ENCODE data around the gene SLC9A2. TPM values are rescaled to one million over a fixed set of nuclear protein-coding genes. Genes with fewer than 3 reads are reported as not detected.

Gene SLC9A2
- total RNA-seq, 1 donor: not detected

- no peak overlapping the region for H3K4me3 ChIP-seq (ENCODE audit: low read depth, low read length)
- no peak for TF ChIP-seq CTCF (IDR thresholded peaks at IDR 0.05; ENCODE audit: insufficient read depth, low read depth, low read length)
- no peak for DNase-seq (ENCODE audit: low read depth)
These were observed 84.0 kb downstream of the SLC9A2 start for GRCh38 chr2:102703305-102703704.

- H3K4me3 ChIP-seq (ENCODE audit: low read depth, low read length): no peak overlapping the region
- peak; percentile 7 for DNase-seq (ENCODE audit: low read depth)
- peak; percentile 21 for TF ChIP-seq CTCF (IDR thresholded peaks at IDR 0.05; ENCODE audit: insufficient read depth, low read depth, low read length)
These were observed 84.4 kb downstream of the SLC9A2 start for GRCh38 chr2:102703748-102704147.

- no peak for DNase-seq (ENCODE audit: low read depth)
- no peak overlapping the region for H3K4me3 ChIP-seq (ENCODE audit: low read depth, low read length)
- TF ChIP-seq CTCF (IDR thresholded peaks at IDR 0.05; ENCODE audit: insufficient read depth, low read depth, low read length): no peak
These were observed 85.2 kb downstream of the SLC9A2 start for GRCh38 chr2:102704531-102704930.

GRCh38 chr2:102707796-102708695 lies 88.7 kb downstream of the SLC9A2 start:
- no peak overlapping the region for H3K4me3 ChIP-seq (ENCODE audit: low read depth, low read length)
- TF ChIP-seq CTCF (IDR thresholded peaks at IDR 0.05; ENCODE audit: insufficient read depth, low read depth, low read length): no peak
- DNase-seq (ENCODE audit: low read depth): no peak

- H3K4me3 ChIP-seq (ENCODE audit: low read depth, low read length): no peak overlapping the region
- no peak for TF ChIP-seq CTCF (IDR thresholded peaks at IDR 0.05; ENCODE audit: insufficient read depth, low read depth, low read length)
- peak; percentile 12 for DNase-seq (ENCODE audit: low read depth)
These were observed 89.7 kb downstream of the SLC9A2 start for GRCh38 chr2:102708847-102709559.

- peak; percentile 28 for DNase-seq (ENCODE audit: low read depth)
- no peak for TF ChIP-seq CTCF (IDR thresholded peaks at IDR 0.05; ENCODE audit: insufficient read depth, low read depth, low read length)
- H3K4me3 ChIP-seq (ENCODE audit: low read depth, low read length): no peak overlapping the region
These were observed 98.1 kb downstream of the SLC9A2 start for GRCh38 chr2:102717308-102718018.
